Measurements from ENCODE around the gene FNBP1. TPM values are rescaled to one million over a fixed set of nuclear protein-coding genes. Genes with fewer than 3 reads are reported as not detected.

Gene FNBP1
- total and polyA plus RNA-seq, 7 donors: 12.5 to 172 (median 92.8) TPM

DNA sequence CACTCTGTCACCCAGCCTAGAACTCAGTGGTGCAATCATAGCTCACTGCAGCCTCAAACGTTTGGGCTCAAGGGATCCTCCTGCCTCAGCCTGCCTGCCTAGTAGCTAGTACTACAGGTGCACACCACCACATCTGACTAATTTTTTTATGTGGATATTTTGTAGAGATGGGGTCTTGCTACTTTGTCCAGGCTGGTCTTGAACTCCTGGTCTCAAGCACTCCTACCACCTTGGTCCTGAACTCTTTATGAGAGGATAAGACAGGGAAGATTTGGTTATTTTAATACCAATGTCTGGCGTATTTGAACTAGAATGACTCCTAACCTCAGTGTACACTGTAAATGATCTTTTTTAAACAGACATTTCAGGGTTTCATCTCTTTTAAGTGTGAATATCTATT, 19.8 kb upstream of the FNBP1 start:
- H3K4me1 ChIP-seq: peaks cover 0 to 18% (median 11%) of the 10 kb centered on the region in 4 donors
- intact Hi-C loops (cut with DNase I): no loop called here
- no peaks in the 10 kb centered on the region for H3K27me3 ChIP-seq
- H3K4me3 ChIP-seq: no peak overlapping the region
- TF ChIP-seq, protein P1, sequence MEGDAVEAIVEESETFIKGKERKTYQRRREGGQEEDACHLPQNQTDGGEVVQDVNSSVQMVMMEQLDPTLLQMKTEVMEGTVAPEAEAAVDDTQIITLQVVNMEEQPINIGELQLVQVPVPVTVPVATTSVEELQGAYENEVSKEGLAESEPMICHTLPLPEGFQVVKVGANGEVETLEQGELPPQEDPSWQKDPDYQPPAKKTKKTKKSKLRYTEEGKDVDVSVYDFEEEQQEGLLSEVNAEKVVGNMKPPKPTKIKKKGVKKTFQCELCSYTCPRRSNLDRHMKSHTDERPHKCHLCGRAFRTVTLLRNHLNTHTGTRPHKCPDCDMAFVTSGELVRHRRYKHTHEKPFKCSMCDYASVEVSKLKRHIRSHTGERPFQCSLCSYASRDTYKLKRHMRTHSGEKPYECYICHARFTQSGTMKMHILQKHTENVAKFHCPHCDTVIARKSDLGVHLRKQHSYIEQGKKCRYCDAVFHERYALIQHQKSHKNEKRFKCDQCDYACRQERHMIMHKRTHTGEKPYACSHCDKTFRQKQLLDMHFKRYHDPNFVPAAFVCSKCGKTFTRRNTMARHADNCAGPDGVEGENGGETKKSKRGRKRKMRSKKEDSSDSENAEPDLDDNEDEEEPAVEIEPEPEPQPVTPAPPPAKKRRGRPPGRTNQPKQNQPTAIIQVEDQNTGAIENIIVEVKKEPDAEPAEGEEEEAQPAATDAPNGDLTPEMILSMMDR (IDR thresholded peaks at IDR 0.05): no peak
- TF ChIP-seq EP300 (IDR thresholded peaks at IDR 0.05): no peak
- no peak for TF ChIP-seq POLR2A (IDR thresholded peaks at IDR 0.05)
- no peak for TF ChIP-seq POLR2AphosphoS5 (IDR thresholded peaks at IDR 0.05)
- no peak for DNase-seq
- peaks cover 0 to 11% (median 0%) of the 10 kb centered on the region in 4 donors for H3K36me3 ChIP-seq
- WGBS, 2 donors: 75 to 80% methylated on average over 2 of the region's 2 CpGs
- no peak overlapping the region for H3K27ac ChIP-seq
- no peaks in the 10 kb centered on the region for H3K9me3 ChIP-seq

DNA sequence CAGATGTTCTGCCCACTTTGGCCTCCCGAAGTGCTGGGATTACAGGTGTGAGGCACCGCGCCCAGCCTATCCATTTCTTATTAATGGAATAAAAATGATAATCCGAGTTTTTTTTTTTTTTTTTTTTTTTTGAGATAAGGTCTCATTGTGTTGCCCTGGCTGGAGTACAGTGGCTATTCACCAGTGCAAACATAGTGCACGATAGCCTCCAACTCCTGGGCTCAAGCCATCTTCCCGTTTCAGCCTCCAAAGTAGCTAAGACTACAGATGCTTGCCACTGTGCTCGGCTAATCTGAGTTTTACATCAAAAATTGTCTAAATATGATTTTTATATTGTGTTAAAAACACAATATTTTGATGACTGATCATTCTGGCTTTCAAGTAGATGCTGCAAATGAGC, 17.3 kb upstream of the FNBP1 start:
- Histone ChIP-seq H3K27ac (no peak overlapping the region), H3K36me3 (peaks cover 0 to 11% (median 0%) of the 10 kb centered on the region in 4 donors), H3K9me3 (no peaks in the 10 kb centered on the region), H3K27me3 (no peaks in the 10 kb centered on the region), H3K4me3 (no peak overlapping the region), H3K4me1 (peaks cover 0 to 22% (median 10%) of the 10 kb centered on the region in 4 donors)
- intact Hi-C loops (cut with DNase I): no loop called here
- no peak for DNase-seq
- TF ChIP-seq POLR2A (IDR thresholded peaks at IDR 0.05): no peak
- TF ChIP-seq EP300 (IDR thresholded peaks at IDR 0.05): no peak
- TF ChIP-seq POLR2AphosphoS5 (IDR thresholded peaks at IDR 0.05): no peak
- TF ChIP-seq, protein P1 (IDR thresholded peaks at IDR 0.05): no peak
- WGBS, 2 donors: 72 to 86% methylated on average over 7 of the region's 7 CpGs

DNA sequence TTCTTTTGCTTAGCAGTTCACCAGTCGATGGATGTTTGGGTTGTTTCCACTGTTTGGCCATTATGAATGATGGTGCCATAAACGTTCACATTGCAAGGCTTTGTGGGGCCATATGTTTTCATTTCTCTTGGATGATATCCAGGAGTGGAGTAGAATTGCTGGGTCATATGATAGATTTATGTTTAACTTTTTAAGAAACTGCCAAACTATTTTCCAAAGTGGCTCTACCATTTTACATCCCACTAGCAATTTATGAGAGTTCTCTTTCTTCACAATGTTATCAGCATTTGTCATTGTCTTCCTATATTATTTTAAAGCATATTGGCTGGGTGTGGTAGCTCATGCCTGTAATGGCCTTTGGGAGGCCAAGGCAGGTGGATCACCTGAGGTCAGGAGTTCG, 15.9 kb upstream of the FNBP1 start:
- DNase-seq: no peak
- H3K4me3 ChIP-seq: no peak overlapping the region
- H3K27ac ChIP-seq: no peak overlapping the region
- peaks cover 0 to 25% (median 18%) of the 10 kb centered on the region in 4 donors for H3K4me1 ChIP-seq
- no peaks in the 10 kb centered on the region for H3K27me3 ChIP-seq
- 12 to 38% methylated on average over 3 of the region's 3 CpGs for WGBS, 2 donors
- H3K36me3 ChIP-seq: peaks cover 0 to 11% (median 0%) of the 10 kb centered on the region in 4 donors
- no peaks in the 10 kb centered on the region for H3K9me3 ChIP-seq
- intact Hi-C loops (cut with DNase I): no loop called here
- TF ChIP-seq POLR2A (IDR thresholded peaks at IDR 0.05) (no peak), POLR2AphosphoS5 (IDR thresholded peaks at IDR 0.05) (no peak), EP300 (IDR thresholded peaks at IDR 0.05) (no peak)
- TF ChIP-seq, protein P1 (IDR thresholded peaks at IDR 0.05): no peak

DNA sequence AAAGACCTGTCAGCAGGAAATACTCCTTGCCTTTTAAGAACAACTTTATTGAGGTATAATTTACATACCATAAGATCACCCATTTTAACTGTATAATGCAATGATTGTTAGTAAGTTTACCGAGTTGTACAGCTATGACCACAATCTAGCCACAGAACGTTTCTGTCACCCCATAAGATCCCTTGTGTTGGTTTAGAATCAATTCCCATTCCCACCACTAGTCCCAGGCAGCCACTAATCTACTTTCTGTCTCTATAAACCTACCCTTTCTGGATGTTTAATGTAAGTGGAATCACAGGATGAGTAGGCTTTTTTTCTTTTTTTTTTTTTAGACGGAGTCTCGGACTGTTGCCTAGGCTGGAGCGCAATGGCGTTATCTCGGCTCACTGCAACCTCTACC, 15.2 kb upstream of the FNBP1 start:
- Histone ChIP-seq H3K27me3 (no peaks in the 10 kb centered on the region), H3K4me3 (no peak overlapping the region), H3K9me3 (no peaks in the 10 kb centered on the region), H3K36me3 (peaks cover 0 to 11% (median 0%) of the 10 kb centered on the region in 4 donors), H3K27ac (no peak overlapping the region), H3K4me1 (peaks cover 0 to 26% (median 19%) of the 10 kb centered on the region in 4 donors)
- no peak for TF ChIP-seq EP300 (IDR thresholded peaks at IDR 0.05)
- no peak for TF ChIP-seq POLR2AphosphoS5 (IDR thresholded peaks at IDR 0.05)
- no peak for TF ChIP-seq POLR2A (IDR thresholded peaks at IDR 0.05)
- TF ChIP-seq, protein P1 (IDR thresholded peaks at IDR 0.05): no peak
- intact Hi-C loops (cut with DNase I): no loop called here
- WGBS, 2 donors: 69 to 75% methylated on average over 7 of the region's 7 CpGs
- DNase-seq: peak; percentile 19

DNA sequence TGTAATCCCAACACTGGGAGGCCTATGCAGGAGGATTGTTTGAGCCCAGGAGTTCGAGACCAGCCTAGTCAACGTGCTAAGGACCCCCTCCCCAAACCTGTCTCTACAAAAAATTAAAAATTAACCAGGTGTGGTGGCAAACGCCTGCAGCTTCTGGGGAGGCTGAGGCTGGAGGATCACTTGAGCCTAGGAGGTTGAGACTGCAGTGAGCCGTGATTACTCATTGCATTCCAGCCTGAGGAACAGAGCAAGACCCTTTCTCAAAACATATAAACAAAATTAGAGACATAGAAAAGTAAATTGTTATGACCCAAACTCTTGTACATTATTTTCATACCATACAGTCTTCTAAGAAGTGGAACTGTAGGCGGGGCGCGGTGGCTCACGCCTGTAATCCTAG, 11.8 kb upstream of the FNBP1 start:
- peaks cover 0 to 11% (median 0%) of the 10 kb centered on the region in 4 donors for H3K36me3 ChIP-seq
- TF ChIP-seq EP300 (IDR thresholded peaks at IDR 0.05): no peak
- no peak for TF ChIP-seq POLR2A (IDR thresholded peaks at IDR 0.05)
- no peak for TF ChIP-seq POLR2AphosphoS5 (IDR thresholded peaks at IDR 0.05)
- TF ChIP-seq, protein P1 (IDR thresholded peaks at IDR 0.05): no peak
- DNase-seq: no peak
- 58 to 73% methylated on average over 8 of the region's 8 CpGs for WGBS, 2 donors
- H3K27me3 ChIP-seq: no peaks in the 10 kb centered on the region
- intact Hi-C loops (cut with DNase I): loop anchor here (5.0 kb wide), 1 partner anchor 117 kb away; the partner anchor contains the start of gene NCS1
- H3K9me3 ChIP-seq: no peaks in the 10 kb centered on the region
- H3K27ac ChIP-seq: peak overlapping the region; percentile 86 to 92 (median 88)
- H3K4me1 ChIP-seq: peaks cover 0 to 45% (median 37%) of the 10 kb centered on the region in 4 donors
- peak overlapping the region; percentile 90 to 97 (median 92) for H3K4me3 ChIP-seq

All from sigmoid colon (tissue), 7 donors.